Measurements from ENCODE around the gene NEU3.
A peak's percentile ranks its signal among the peaks of the same experiment; 100 is the strongest.
"Not testable (repeated sequence)": the region's sequence is repeated elsewhere in the genome, so short reads cannot be mapped to it uniquely, and the experiment has no call there.

The NEU3 gene, protein sequence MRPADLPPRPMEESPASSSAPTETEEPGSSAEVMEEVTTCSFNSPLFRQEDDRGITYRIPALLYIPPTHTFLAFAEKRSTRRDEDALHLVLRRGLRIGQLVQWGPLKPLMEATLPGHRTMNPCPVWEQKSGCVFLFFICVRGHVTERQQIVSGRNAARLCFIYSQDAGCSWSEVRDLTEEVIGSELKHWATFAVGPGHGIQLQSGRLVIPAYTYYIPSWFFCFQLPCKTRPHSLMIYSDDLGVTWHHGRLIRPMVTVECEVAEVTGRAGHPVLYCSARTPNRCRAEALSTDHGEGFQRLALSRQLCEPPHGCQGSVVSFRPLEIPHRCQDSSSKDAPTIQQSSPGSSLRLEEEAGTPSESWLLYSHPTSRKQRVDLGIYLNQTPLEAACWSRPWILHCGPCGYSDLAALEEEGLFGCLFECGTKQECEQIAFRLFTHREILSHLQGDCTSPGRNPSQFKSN

DNA sequence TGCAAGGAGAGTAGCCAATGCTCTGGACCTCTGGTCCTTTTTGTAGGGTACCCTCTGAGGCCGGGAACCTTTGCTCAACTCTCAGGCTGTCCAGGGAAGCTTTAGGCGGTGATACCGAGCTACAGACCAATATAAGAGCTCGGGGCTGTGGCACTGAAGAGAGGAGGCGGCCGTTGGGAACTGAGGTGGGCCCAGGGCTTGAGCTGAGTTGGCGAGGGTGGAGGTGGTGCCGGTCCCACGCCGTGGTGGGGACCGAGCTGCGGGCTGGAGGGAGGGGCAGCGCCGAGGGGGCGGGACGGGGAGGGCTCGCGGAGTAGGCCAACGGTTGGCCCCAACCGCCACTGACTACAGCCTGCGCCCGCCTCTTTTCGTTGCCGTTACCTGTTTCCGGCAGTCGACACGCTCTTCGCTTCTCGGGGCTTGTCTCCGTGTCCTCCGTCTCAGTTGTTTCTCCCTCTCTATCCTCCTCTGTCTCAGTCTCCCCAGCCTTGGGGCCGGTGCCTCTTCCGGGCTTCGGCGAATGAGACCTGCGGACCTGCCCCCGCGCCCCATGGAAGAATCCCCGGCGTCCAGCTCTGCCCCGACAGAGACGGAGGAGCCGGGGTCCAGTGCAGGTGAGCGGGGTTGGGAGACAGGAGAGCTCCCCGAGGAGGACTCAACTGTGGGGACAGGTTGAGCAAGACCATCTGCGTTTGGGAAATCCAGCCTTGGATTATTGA lies at the start of gene NEU3:
TSS of gene NEU3 (plus strand) at position 393 of the 719 bp plus-strand sequence. CDS start at position 521, 128 bp downstream.
- DNase-seq (ENCODE audit: low spot score): peak; percentile 91

DNA sequence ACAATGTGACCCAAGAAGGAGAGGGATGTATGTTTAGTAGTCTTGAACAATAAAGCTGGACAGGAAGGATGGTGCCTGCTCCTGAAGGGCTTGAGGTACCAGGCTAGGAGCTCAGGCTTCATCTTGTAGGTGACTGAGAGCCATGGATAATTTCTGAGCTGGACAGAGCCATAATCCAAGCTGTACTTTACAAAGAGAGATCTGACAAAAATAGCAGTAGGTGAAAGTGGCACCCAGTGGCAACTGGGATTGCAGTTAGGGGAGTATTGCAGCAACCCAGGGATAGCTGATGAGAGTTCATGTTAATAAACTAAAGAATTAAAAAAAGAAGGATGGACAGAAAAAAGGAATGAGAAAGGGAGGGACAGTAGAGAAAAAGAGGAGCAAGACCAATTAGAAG lies 47.2 kb upstream of the NEU3 start:
- no peak for DNase-seq (ENCODE audit: low spot score)

DNA sequence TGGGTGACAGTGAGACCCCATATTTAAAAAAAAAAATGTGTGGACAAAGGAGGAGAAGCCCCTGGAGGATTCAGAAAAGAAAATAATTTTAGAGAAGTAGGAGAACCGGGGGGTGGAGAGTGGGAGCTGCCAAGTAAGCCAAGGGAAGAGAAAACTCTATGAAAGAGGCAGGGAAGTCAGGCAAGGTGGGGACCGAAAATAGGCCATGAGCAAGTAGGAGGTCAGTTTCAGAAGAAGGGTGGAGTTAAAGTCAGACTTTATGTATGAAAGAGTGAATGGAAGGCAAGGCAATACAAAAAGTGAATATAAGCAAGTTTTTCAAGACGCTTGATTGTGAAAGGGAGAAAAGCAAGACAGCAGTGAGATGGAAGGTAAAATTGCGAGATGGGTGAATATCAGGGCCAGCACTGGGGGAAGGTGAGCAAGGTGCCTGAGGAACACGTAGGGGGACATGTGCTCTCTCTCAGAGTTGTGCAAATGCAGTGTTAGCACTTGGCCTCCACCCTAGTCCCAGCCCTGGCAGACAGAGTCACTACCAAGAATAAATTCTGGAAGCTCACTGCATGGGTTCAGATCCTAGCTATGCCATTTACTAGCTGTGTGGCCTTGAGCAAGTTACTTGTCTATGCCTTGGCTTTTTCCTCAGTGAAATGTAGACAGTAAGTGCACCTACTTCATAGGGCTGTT lies 46.5 kb upstream of the NEU3 start:
- DNase-seq (ENCODE audit: low spot score): no peak

DNA sequence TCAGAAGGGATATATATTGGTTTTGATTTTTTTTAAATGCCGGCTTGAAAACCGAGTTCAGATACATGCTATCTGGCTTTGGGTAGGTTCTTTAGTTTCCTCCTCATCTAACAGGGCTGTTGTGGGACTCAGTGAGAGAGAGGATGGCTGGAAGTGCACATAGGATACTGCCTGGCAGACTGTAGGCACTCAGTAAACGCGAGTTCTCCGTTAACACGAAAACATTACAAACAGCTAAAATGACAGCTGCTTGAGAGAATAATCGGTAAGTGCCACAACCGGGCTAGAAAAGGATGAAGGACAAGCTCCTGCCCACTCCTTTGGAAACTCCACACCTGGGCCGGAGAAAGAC lies 40.2 kb upstream of the NEU3 start:
- DNase-seq (ENCODE audit: low spot score): peak; percentile 37

DNA sequence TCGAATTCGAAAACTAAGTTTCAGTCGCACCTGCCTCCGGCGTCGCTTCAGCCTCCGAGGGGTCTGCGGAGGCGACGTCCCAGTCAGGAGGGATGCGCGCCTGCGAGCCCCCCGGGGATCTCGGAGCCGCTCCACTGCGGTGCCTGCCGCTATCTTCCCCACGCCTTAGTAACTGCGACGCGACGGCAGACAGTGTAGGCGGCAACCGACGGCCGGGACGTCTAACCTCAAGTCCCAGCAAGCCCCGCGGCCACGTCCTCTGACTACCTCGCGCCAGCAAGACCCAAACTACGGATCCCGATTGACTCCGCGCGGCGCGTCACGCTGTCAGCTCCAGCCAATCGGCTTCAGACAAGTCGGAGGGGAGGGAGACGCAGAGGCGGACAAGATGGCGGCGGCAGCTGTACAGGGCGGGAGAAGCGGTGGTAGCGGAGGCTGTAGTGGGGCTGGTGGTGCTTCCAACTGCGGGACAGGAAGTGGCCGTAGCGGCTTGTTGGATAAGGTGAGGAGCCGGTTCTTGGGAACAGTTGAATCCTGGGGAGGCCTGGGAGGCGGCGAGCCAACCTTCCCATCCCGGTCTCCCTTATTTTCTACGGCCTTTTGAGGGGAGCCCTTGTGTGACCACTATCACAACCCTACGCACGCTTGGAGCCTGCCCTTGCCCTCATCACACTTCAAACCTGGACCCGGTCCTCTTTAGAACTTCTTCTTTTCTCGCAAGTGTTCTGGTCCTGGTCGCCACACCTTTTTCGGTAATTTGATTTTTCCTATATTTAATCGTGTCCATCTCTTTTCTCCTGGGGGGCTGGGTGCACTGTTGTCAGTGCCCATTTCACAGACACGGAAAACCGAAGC lies 39.6 kb upstream of the NEU3 start, which contains the start of the genes SPCS2 and XRRA1:
TSS of gene SPCS2 (plus strand) at position 369 of the 855 bp plus-strand sequence. CDS start at position 389, 20 bp downstream.
TSS of gene XRRA1 (minus strand) at position 194 of the 855 bp plus-strand sequence. CDS start 8,213 bp downstream, outside the sequence.
- peak; percentile 96 for DNase-seq (ENCODE audit: low spot score)

DNA sequence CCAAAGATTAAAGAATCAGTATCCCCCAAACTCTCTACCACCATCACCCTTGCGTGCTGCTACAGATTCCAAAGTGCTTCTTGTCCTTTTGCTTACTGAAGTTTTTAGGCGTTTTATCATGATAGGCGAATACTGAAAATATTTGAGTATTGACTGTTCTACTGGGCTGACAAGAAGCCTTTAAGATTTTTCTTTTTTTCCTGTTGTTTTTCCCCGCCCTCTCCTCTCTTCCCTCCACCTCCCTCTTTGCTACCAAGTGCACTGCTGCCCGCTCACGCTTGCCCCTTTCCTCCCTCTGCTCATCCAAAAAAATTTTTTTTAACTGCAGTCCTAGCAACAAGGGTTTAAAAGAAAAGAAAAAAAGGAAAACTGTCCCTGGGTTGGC lies 39.0 kb upstream of the NEU3 start:
- DNase-seq (ENCODE audit: low spot score): peak; percentile 27

DNA sequence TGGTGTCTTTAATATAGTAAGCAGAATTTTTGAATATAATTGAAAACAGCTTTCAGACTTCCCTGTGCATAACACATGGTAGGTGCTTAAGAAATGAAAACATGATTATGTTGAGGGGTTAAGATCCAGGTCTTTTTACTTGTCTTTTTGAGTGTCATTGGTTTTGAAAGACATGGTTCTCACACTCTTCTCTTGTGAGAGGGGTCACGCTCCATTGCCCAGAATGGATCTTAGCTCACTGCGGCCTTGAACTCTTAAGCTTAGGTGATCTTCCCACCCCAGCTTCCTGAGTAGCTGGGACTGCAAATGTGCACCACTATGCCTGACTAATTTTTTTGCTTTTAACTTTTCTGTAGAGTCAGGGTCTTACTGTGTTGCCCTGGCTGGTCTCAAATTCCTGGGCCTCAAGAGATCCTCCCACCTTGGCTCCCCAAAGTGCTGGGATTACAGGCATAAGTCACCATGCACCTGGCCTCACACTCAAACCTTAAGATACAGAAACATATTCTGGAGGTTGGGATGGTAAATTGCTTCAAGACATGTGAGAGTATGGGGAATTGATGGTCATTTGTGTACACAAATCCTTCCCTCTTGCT lies 38.3 kb upstream of the NEU3 start:
- no peak for DNase-seq (ENCODE audit: low spot score)

DNA sequence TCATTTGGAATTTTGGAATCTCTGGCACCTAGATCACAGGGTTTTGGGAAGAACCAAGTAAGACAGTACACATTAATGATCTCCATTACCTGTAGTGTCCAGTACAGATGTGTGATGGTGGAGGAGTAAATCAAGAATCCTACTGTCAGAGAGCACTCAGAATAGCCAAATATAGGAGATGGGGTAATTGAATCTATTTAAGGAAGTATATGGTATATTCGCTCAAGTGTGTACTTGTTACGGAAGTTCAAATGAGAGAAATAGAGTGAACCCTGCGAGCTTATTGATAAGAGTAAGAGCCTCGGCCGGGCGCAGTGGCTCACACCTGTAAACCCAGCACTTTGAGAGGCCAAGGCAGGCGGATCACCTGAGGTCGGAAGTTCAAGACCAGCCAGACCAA lies 37.5 kb upstream of the NEU3 start:
- no peak for DNase-seq (ENCODE audit: low spot score)

DNA sequence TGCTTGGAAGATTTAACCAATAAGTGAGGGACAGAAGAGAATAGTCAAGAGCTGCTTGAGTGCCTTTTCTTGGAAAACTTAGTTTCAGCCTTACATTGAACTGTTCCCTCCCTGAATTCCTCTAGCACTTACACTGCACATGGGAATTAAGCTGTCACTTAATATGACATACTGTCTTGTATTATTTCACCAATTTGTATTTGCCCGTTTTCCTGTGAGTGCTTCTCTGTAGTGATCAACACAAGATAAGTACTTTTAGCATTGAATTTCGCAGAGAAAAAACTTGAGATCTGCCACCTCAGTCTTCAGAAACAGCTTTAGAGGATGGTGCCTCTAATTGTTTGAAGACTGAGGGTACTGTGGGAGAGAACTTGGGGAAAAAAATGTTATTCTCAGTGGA lies 36.0 kb upstream of the NEU3 start:
- no peak for DNase-seq (ENCODE audit: low spot score)

DNA sequence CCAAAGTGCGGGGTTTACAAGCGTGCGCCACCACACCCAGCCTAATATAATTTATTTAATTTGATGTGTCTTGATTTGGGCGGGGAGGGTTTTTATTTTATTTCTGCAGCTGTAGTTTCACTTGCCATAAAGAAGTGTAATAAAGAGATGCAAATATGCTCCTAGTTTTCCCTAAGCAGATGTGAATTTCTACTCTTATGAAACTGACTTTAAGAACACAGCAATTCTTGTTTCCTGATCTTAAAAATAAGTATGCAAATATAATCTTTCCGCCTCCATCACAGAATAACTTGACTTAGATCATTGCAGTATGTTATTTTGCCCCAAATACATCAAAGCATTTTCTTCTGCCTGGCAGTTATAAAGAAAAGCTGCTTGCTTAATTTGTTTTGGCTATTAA lies 35.3 kb upstream of the NEU3 start:
- DNase-seq (ENCODE audit: low spot score): no peak

DNA sequence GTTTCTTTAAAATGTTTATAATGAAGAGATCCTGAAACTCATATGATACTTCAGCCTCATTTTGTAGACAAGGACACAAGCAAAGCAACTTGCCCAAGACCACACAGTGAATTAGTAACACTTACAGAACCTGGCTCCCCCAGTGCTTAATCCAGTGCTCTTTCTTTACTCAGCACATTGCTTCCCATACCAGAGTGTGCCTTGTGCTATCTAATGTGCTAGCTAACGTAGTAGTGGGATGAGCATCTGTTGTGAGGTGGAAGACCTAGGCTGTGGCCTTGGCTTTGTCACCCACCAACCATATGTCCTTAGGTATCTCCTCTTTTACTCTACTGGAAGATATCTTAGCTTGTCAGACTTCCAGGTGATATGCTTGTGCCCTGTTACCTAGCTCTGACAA lies 34.5 kb upstream of the NEU3 start:
- no peak for DNase-seq (ENCODE audit: low spot score)

DNA sequence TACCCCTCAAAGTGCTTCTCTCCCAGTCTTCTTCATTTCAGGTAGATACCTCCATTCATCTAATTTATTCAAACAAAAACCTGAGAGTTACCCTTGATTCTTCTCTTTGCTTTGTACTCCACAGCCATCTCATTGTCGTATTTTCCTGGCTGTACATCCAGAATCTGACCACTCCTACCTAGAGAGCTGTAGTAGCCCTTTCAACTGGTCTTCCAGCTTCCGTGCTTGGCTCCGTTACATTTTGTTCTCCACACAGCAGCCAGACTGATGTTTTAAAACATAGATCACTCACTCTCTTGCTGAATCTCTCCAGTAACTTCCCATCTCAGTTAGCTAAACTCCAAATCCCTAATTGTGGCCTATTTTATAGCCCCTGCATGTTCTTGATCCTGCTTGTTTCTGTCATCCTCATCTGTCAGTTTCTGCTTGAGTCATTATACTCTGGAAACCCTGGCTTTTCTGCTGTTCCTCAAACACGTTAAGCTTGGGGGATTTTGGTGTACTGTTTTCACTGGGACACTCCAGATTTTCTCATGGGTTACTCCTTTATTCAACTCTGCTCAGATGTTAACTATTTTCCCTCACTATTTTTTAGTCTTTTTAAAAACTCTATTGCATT lies 32.2 kb upstream of the NEU3 start:
- no peak for DNase-seq (ENCODE audit: low spot score)

DNA sequence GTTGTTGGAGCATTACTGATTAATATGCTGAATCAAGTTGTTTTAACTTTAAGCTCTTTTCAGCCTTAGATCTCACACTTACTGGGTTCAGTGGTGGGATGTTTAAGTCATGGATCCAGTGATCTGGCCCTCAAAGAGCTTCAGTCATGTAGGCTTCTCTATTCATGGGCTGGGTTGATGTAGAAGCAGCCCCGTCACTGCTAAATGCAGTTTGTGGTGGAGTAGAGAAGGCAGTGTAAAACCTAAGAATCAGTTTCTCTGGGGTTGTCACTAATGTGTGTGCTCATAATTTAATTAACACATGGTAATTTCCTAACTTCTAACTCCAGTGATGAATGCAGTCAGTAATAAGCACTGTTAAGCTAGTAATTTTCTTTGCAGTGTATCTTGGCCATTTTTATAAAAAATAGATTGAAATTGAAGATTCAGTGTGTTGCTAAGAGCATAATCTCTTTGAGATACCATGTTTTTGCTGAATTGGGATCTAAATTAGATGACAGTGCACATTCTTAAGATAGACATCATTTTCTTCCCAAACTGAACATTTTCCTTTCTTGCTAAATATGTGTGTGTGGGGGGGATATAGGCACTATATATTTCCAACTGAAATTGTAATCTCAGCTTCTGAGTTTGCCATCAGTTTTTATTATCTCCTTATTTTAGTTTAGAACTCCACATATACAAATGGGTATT lies 30.6 kb upstream of the NEU3 start:
- no peak for DNase-seq (ENCODE audit: low spot score)

DNA sequence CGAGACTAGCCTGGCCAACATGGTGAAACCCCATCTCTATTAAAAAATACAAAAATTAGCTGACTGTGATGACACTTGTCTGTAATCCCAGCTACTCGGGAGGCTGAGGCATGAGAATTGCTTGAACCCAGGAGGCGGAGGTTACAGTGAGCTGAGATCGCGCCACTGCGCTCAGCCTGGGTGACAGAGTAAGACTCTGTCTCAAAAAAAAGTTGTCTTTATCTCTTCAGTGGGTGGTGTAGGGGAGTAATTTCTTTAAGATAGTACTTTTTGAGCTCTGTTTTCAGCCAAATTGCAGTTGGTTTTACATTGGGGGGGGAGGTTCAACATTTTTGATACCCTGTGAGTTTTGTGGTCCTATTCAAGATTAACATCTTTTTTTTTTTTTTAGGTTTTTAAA lies 28.6 kb upstream of the NEU3 start:
- DNase-seq (ENCODE audit: low spot score): not testable (repeated sequence)

DNA sequence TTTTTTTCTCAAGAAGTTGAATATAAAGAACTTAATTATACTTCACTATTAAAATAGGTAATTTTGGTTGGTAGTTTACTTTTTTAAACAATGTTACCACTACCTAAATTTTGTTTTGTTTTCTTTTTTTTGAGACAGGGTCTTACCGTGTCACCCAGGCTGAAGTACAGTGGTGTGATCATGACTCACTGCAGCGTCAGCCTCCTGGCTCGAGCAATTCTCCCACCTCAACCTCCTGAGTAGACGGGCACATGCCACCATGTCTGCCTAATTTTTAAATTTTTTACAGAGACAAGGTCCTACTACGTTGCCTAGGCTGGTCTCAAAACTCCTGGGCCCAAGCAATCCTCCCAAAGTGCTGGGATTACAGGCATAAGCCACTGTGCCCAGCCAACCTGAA lies 22.1 kb upstream of the NEU3 start:
- DNase-seq (ENCODE audit: low spot score): no peak

DNA sequence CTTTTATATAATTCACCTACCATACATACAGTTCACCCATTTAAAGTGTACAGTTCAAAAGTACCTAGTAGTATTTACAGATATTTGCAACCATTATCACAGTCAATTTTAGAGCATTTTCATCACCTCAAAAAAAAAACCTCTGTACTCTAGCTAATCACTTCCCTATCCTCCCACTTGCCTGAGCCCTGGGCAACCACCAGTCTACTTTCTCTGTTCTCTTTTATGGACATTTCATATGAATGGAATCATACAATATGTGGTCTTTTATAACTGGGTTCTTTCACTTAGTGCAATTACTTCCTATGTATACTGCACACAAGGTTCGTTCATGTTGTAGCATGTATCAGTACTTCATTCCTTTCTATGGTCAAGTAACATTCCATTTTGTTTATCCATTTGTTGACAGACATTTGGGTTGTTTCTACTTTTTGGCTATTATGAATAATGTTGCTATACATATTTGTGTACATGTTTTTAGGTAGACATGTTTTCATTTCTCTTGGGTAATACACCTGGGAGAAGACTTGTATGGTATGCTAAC lies 17.8 kb upstream of the NEU3 start:
- DNase-seq (ENCODE audit: low spot score): no peak

DNA sequence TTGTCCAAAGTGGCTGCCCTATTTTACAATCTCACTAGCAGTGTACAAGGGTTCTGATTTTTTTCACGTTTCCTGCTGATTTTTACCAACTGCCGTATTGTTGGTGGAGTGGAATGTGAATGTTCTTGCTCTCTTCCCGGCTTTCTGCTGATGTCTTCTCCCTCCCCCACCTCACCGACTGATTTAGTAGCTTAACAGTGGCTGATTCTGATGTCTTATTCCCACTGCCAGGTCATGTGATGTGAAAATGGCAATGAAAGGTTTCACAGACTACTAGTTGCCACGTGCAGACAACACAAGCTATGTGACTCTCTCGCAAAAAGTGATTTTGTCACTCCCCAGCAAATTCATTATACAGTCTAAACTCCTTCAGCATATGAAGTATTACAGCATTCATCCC lies 17.3 kb upstream of the NEU3 start:
- no peak for DNase-seq (ENCODE audit: low spot score)

DNA sequence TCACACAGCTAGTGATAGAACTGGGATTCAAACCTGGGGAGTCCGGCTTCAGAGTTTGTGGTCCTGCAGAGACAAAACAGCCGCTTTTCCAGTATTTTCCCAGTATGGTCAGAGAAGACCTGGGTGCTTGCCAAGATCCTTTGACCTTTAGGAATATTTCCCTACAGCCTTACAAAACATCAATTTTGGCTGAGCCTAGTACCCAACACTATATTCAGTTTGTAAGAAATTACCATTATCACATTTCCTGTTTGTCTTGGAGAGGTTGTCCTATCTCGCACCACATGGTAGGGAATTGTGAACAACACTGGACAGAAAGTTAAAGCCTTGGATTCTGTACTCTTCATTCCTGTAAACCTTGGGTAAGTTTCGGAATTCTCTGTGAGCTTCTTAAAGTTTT lies 10.7 kb upstream of the NEU3 start:
- DNase-seq (ENCODE audit: low spot score): no peak

DNA sequence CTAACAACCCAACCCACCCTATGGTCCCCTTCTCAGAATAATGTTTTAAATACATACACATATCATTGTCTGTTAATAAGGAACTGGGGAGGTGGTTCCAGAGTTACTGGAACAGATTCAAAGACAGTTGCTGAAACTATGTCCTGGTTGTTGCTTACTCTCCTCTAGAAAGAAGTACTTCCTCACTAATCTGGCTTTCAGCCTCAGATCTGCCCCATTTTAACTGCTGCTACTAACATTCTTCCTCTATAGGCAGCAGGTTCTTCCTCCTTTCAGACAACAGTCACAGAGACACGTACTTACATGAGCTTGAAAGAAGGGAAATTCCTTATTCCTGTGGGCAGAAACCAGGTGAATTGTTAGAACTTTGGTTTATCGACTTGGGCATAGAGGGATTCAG lies 8.1 kb upstream of the NEU3 start:
- no peak for DNase-seq (ENCODE audit: low spot score)

DNA sequence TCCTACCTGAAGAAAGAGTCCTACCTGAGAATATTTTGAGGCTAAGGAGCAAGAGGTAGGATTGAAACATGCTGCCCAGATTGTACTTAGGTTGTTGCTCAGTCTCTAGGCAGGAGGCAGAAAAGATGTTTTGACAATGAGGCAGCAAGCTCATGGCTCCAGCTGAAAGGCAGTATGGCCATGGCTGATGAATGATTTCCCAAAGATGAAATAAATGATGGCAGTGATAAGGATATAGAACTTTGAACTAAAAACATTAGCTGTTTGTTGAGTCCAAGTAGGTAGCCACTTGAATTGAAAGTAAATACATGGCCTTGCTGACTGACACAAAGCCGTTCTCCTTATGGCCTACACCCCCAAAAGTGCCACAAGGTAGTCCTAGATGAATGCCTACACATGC lies 6.8 kb upstream of the NEU3 start:
- DNase-seq (ENCODE audit: low spot score): no peak

Data from D341Med (cell line).